Mucosa of gallbladder (tissue), 1 donor: ENCODE results near the gene CCDC33. TPM values are rescaled to one million over a fixed set of nuclear protein-coding genes. Genes with fewer than 3 reads are reported as not detected.

Source experiments
- DNase-seq: peaks from one replicate; pipeline ENCODE4 v3.0.0-alpha.2; 2020; ENCODE audit warnings: low spot score
- total RNA-seq: library from RNA; stranded (reverse); gene quantifications from one replicate; pipeline ENCODE4 v1.2.1, GENCODE V29; 2021
- donor health status: DM: no; HTN: no; CAD: no.

CCDC33 gene
- total RNA-seq, 1 donor from 2014 or later: 1.0 TPM

- no peak for DNase-seq
Measured at GRCh38 chr15:74208901-74209559, 27.1 kb upstream of the CCDC33 start.

GRCh38 chr15:74209560-74209958 lies 26.6 kb upstream of the CCDC33 start:
- DNase-seq: no peak

GRCh38 chr15:74209997-74210671 lies 26.0 kb upstream of the CCDC33 start:
- no peak for DNase-seq

- DNase-seq: no peak
Measured at GRCh38 chr15:74210729-74211128, 25.4 kb upstream of the CCDC33 start.

- DNase-seq: no peak
Measured at GRCh38 chr15:74211656-74212055, 24.5 kb upstream of the CCDC33 start.

- DNase-seq: no peak
Measured at GRCh38 chr15:74212494-74212893, 23.6 kb upstream of the CCDC33 start.

- DNase-seq: no peak
Measured at GRCh38 chr15:74213858-74214284, 22.3 kb upstream of the CCDC33 start.

- DNase-seq: no peak
Measured at GRCh38 chr15:74214324-74215021, 21.7 kb upstream of the CCDC33 start.

GRCh38 chr15:74215958-74216357 lies 20.2 kb upstream of the CCDC33 start:
- DNase-seq: no peak

GRCh38 chr15:74216949-74217348 lies 19.2 kb upstream of the CCDC33 start:
- DNase-seq: no peak

- DNase-seq: no peak
Measured at GRCh38 chr15:74217907-74218885, 17.9 kb upstream of the CCDC33 start.

- no peak for DNase-seq
Measured at GRCh38 chr15:74220475-74221248, 15.5 kb upstream of the CCDC33 start.

- no peak for DNase-seq
Measured at GRCh38 chr15:74221399-74222239, 14.5 kb upstream of the CCDC33 start.

GRCh38 chr15:74222240-74223119 lies 13.6 kb upstream of the CCDC33 start:
- no peak for DNase-seq

GRCh38 chr15:74225928-74226327 lies 10.2 kb upstream of the CCDC33 start:
- no peak for DNase-seq

- no peak for DNase-seq
Measured at GRCh38 chr15:74226761-74227540, 9.2 kb upstream of the CCDC33 start.

GRCh38 chr15:74227968-74228722 lies 8.0 kb upstream of the CCDC33 start:
- DNase-seq: no peak

GRCh38 chr15:74228723-74229081 lies 7.4 kb upstream of the CCDC33 start:
- DNase-seq: no peak
